Cardiac muscle cell (in vitro differentiated cells and primary cell): ENCODE results near the gene KCTD14. TPM values are rescaled to one million over a fixed set of nuclear protein-coding genes. Genes with fewer than 3 reads are reported as not detected.

Source experiments
- DNase-seq, 2 donors: peaks; one replicate each; pipeline versions ENCODE4 v3.0.0 to v3.0.0-alpha.2; 2010 to 2017; ENCODE audit warnings: low read depth in 1 of 2, low spot score in 1 of 2
- H3K27ac ChIP-seq: fragments of 200-600 bp; sonication (generic); 2 replicates; pipeline ENCODE4 v1.5.1; 2016
- H3K27me3 ChIP-seq: fragments of 200-600 bp; sonication (generic); 2 replicates; pipeline ENCODE4 v1.6.0; 2016; ENCODE audit warnings: control low read depth
- H3K36me3 ChIP-seq: fragments of 200-600 bp; sonication (generic); 2 replicates; pipeline ENCODE4 v1.5.1; 2016; ENCODE audit warnings: control low read depth
- H3K4me1 ChIP-seq: fragments of 200-600 bp; sonication (generic); 2 replicates; pipeline ENCODE4 v1.8.1; 2017; ENCODE audit warnings: low read depth, mild to moderate bottlenecking, mixed run types
- H3K4me3 ChIP-seq: fragments of 200-600 bp; sonication (generic); 2 replicates; pipeline ENCODE4 v1.5.1; 2016; ENCODE audit warnings: mild to moderate bottlenecking
- H3K9me3 ChIP-seq: fragments of 200-600 bp; sonication (generic); 2 replicates; pipeline ENCODE4 v1.5.1; 2017; ENCODE audit warnings: low read depth, mild to moderate bottlenecking, control low read depth
- CTCF ChIP-seq: IDR thresholded peaks from 2 replicates; pipeline ENCODE4 v1.5.1; 2012; ENCODE audit warnings: low read depth, mild to moderate bottlenecking, low read length
- polyA plus RNA-seq: library from polyadenylated mRNA; unstranded; fragments of >200 nt; fragmentation: Nextera tagmentation; extraction: Ambion mirVana; gene quantifications from 2 replicates; pipeline ENCODE4 v1.2.1, GENCODE V29; 2016
- total RNA-seq: library from RNA; depleted of rRNA; stranded (reverse); fragments of >200 nt; gene quantifications from 2 replicates; pipeline ENCODE4 v1.2.3, GENCODE V29; 2016

Gene KCTD14
- total and polyA plus RNA-seq, 2 experiments from 2014 or later: 0.23 to 0.45 TPM

DNA sequence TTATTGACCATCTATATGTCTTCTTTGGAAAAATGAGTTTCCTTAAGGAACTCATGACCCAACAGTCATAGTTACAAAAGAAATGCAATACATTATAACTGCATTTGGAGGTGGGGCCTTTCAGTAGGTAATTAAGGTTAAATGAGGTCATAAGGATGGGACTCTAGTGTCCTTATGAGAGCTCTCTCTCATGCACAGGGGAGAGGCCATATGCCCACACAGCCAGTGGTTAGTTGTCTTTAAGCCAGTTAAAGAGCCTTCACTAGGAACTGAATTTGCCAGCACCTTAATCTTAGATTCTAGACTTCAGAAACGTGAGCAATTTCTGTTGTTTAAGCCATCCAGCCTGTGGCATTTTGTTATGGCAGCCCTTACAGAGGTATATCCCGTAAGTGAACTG, 56.0 kb downstream of the KCTD14 start:
- DNase-seq: no peak
- Histone ChIP-seq H3K4me3 (no peak overlapping the region), H3K27ac (no peak overlapping the region), H3K36me3 (no peaks in the 10 kb centered on the region), H3K9me3 (no peaks in the 10 kb centered on the region), H3K27me3 (no peaks in the 10 kb centered on the region), H3K4me1 (no peaks in the 10 kb centered on the region)
- no peak for TF ChIP-seq CTCF

DNA sequence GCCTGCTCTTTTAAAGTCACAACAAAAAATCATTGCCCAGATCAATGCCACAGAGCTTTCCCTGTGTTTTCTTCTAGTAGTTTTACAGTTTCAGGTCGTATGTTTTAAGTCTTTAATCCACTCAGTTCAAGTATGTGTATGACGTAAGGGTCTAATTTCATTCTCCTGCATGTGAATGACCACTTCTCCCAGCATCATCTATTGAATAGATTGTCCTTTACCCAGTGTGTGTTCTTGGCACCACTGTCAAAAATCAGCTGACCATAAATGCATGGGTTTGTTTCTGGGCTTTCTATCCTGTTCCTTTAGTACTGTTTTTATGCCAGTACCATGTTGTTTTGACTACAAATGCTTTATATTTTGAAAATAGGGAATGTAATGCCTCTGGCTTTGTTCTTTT, 56.7 kb downstream of the KCTD14 start:
- no peaks in the 10 kb centered on the region for H3K27me3 ChIP-seq
- H3K27ac ChIP-seq: no peak overlapping the region
- TF ChIP-seq CTCF: no peak
- no peaks in the 10 kb centered on the region for H3K9me3 ChIP-seq
- peaks cover 3% of the 10 kb centered on the region for H3K4me1 ChIP-seq
- H3K4me3 ChIP-seq: no peak overlapping the region
- DNase-seq: no peak
- H3K36me3 ChIP-seq: no peaks in the 10 kb centered on the region

Other genes starting within 250 kb of the KCTD14 start
- gene RSF1, start 202.6 kb downstream of the KCTD14 start, total RNA-seq: 47.0 and 81.7 TPM in 2 replicates
- gene RSF1, start 202.6 kb downstream of the KCTD14 start, polyA plus RNA-seq: 68.9 and 117 TPM in 2 replicates
- 62.6 and 74.5 TPM in 2 replicates for gene AAMDC, start 202.1 kb downstream of the KCTD14 start, total RNA-seq
- 157 and 169 TPM in 2 replicates for gene AAMDC, start 202.1 kb downstream of the KCTD14 start, polyA plus RNA-seq
- 27.4 and 30.5 TPM in 2 replicates for gene INTS4, start 28.6 kb downstream of the KCTD14 start, total RNA-seq
- 29.4 and 31.4 TPM in 2 replicates for gene INTS4, start 28.6 kb downstream of the KCTD14 start, polyA plus RNA-seq
- gene THRSP, start 40.6 kb upstream of the KCTD14 start, total RNA-seq: not detected in 2 replicates
- gene THRSP, start 40.6 kb upstream of the KCTD14 start, polyA plus RNA-seq: 0.44 TPM in 1 of 2 replicates, not detected in the other
- gene NDUFC2, start 56.6 kb upstream of the KCTD14 start, total RNA-seq: 123 and 247 TPM in 2 replicates
- 574 and 689 TPM in 2 replicates for gene NDUFC2, start 56.6 kb upstream of the KCTD14 start, polyA plus RNA-seq
- 25.9 and 38.4 TPM in 2 replicates for gene ALG8, start 116.3 kb upstream of the KCTD14 start, total RNA-seq
- gene ALG8, start 116.3 kb upstream of the KCTD14 start, polyA plus RNA-seq: 74.1 and 75.4 TPM in 2 replicates
- gene KCTD21, start 165.3 kb upstream of the KCTD14 start, total RNA-seq: 8.6 and 15.8 TPM in 2 replicates
- gene KCTD21, start 165.3 kb upstream of the KCTD14 start, polyA plus RNA-seq: 4.8 and 5.8 TPM in 2 replicates
- 25.1 and 35.0 TPM in 2 replicates for gene USP35, start 165.6 kb upstream of the KCTD14 start, total RNA-seq
- 11.1 and 13.3 TPM in 2 replicates for gene USP35, start 165.6 kb upstream of the KCTD14 start, polyA plus RNA-seq